Measurements from ENCODE around the gene IL4R.

Gene IL4R

DNA sequence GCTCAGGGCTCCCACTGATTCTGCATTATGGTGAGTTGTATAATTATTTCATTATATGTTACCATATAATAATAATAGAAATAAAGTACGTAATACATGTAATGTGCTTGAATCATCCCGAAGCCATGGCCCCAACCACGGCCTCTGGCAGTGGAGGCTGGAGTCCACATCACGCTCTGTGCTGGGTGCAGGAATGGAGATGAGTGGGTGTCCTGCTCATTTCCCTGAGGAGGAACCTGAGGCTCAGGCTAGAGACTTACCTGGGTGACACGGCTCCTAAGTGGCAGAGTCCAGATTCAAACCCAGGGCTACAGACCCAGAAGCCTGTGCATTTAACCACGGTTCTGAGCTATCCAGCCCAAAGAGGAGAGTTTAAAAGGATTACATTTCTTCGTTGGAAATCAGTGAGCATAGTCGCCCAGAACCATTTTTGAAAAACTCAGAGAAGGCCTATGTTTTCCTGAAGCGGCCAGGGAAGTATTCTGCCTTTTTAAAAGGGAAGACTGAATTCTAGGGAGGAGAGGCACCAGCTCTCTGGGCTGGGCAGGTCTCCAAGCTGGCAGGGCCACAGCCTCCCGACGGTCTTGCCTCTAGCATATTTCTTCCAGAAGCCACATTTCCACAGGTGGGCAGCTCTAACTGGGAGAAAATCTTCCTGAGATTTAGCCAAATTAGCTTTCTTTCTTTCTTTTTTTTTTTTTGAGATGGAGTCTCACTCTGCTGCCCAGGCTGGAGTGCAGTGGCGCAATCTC is 6.7 kb downstream of the IL4R start:
- no peaks in the 10 kb centered on the region for H3K79me2 ChIP-seq (ENCODE audit: low read length)
- H4K20me1 ChIP-seq (ENCODE audit: insufficient read depth, low read length) = no peaks in the 10 kb centered on the region
- DNase-seq = no peak
- H2AFZ ChIP-seq (ENCODE audit: low read length) = no peak overlapping the region
- H3K4me3 ChIP-seq (ENCODE audit: low read length) = no peak overlapping the region
- H3K27ac ChIP-seq (ENCODE audit: low read length) = no peak overlapping the region
- no peaks in the 10 kb centered on the region for H3K36me3 ChIP-seq (replicated peaks; ENCODE audit: insufficient read depth, low read length)
- H3F3A ChIP-seq (ENCODE audit: insufficient read depth, low read length) = no peaks in the 10 kb centered on the region
- TF ChIP-seq, protein P1, sequence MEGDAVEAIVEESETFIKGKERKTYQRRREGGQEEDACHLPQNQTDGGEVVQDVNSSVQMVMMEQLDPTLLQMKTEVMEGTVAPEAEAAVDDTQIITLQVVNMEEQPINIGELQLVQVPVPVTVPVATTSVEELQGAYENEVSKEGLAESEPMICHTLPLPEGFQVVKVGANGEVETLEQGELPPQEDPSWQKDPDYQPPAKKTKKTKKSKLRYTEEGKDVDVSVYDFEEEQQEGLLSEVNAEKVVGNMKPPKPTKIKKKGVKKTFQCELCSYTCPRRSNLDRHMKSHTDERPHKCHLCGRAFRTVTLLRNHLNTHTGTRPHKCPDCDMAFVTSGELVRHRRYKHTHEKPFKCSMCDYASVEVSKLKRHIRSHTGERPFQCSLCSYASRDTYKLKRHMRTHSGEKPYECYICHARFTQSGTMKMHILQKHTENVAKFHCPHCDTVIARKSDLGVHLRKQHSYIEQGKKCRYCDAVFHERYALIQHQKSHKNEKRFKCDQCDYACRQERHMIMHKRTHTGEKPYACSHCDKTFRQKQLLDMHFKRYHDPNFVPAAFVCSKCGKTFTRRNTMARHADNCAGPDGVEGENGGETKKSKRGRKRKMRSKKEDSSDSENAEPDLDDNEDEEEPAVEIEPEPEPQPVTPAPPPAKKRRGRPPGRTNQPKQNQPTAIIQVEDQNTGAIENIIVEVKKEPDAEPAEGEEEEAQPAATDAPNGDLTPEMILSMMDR (IDR thresholded peaks at IDR 0.05; ENCODE audit: low read length) = no peak
- TF ChIP-seq EZH2 (optimal IDR thresholded peaks at IDR 0.05; ENCODE audit: low read depth, low read length) (no peak), EZH2phosphoT487 (IDR thresholded peaks at IDR 0.05; ENCODE audit: low read length) (no peak)
- H3K4me2 ChIP-seq (ENCODE audit: low read depth, low read length) = no peak overlapping the region
- H3K9me2 ChIP-seq (replicated peaks; ENCODE audit: insufficient read depth, low read length) = no peaks in the 10 kb centered on the region
- H3K9ac ChIP-seq (ENCODE audit: low read length) = no peak overlapping the region
- H3K9me3 ChIP-seq (replicated peaks; ENCODE audit: insufficient read depth, low read length) = no peaks in the 10 kb centered on the region
- H3K27me3 ChIP-seq (replicated peaks; ENCODE audit: insufficient read depth, low read length) = no peaks in the 10 kb centered on the region
- no peaks in the 10 kb centered on the region for H3K4me1 ChIP-seq (ENCODE audit: low read length)

DNA sequence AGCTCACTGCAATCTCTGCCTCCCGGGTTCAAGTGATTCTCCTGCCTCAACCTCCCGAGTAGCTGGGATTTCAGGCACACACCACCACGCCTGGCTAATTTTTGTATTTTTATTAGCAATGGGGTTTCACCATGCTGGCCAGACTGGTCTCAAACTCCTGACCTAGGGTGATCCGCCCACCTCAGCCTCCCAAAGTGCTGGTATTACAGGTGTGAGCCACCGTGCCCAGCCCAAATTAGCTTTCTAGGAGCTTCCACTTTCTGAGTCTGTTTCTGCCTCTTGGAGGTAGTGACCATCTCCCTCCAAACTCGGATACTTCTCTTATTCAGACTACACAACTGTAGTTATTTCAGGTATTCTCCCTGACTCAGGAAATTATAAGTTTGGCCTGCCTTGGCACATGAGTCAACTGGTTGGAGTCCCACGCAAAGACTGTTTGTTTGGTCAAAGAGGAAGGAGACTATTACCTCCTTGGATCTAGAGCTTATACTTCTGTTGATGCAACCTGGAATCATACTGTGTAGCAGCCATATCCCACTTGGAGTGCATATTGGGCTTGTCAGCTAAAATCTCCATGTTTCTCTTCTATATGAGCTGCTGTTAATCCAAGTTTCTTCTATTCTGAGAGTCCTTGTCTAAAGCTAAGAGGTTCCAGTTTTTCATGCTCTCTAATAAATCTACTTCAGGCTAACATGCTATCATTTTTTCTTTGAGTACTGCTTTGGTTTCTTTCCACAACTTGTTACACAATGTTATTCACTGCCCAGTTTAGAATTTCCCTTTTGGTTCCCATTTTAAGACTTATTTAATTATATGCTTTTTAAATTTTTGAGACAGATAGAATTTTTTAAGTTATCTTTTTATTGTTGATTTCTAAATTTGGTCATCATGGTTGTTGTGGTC is 7.5 kb downstream of the IL4R start:
- Histone ChIP-seq H3K79me2 (ENCODE audit: low read length) (no peaks in the 10 kb centered on the region), H3K27me3 (replicated peaks; ENCODE audit: insufficient read depth, low read length) (no peaks in the 10 kb centered on the region), H3K4me3 (ENCODE audit: low read length) (no peak overlapping the region), H3F3A (ENCODE audit: insufficient read depth, low read length) (no peaks in the 10 kb centered on the region), H3K9me3 (replicated peaks; ENCODE audit: insufficient read depth, low read length) (no peaks in the 10 kb centered on the region), H3K4me1 (ENCODE audit: low read length) (no peaks in the 10 kb centered on the region), H4K20me1 (ENCODE audit: insufficient read depth, low read length) (no peaks in the 10 kb centered on the region), H2AFZ (ENCODE audit: low read length) (no peak overlapping the region), H3K9ac (ENCODE audit: low read length) (no peak overlapping the region), H3K27ac (ENCODE audit: low read length) (no peak overlapping the region), H3K36me3 (replicated peaks; ENCODE audit: insufficient read depth, low read length) (no peaks in the 10 kb centered on the region), H3K9me2 (replicated peaks; ENCODE audit: insufficient read depth, low read length) (no peaks in the 10 kb centered on the region), H3K4me2 (ENCODE audit: low read depth, low read length) (no peak overlapping the region)
- DNase-seq = no peak
- TF ChIP-seq EZH2phosphoT487 (IDR thresholded peaks at IDR 0.05; ENCODE audit: low read length) = no peak

DNA sequence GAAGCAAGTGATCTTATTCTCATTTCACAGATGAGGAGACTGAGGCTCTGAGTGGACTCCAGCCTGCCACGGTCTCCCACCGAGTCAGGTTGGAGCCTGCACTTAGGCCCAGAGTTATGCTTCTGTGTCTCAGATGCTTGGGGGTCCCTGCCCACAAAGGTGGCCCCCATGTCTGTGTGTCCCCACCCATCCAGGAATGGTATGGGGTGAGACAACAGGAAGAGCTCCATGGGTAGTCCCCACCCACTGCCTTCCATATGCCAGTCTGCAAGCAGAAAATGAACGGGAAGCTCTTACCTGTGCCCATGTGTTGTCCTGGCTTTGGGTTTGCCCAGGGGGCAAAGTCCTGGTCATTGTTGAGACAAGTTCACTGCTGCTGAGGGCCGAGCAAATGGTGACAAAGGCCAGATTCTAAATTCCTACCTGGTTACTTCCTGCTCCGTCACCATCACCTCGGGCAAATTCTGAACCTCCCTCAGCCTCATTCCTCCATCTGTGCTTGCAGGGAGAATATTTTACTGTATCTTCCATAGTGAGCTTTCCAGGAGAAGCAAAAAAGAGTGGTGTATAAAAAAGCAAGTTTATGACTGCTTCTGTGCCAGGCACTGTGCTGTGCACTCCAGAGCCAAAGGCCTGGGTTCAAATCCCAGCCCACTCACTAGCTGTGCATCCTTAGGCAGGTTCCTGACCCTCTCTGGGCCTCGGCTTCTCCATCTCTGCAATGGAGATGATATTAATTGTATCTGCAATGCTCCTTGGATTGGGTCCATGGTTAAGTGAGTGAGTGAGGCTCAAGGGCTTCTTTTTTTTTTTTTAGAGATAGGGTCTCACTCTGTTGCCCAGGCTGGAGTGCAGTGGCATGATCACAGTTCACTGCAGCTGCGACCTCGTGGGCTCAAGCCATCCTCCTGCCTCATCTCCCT is 9.3 kb downstream of the IL4R start:
- H2AFZ ChIP-seq (ENCODE audit: low read length) = no peak overlapping the region
- H3F3A ChIP-seq (ENCODE audit: insufficient read depth, low read length) = no peaks in the 10 kb centered on the region
- no peak overlapping the region for H3K9ac ChIP-seq (ENCODE audit: low read length)
- no peaks in the 10 kb centered on the region for H3K9me2 ChIP-seq (replicated peaks; ENCODE audit: insufficient read depth, low read length)
- H3K9me3 ChIP-seq (replicated peaks; ENCODE audit: insufficient read depth, low read length) = no peaks in the 10 kb centered on the region
- no peak overlapping the region for H3K4me3 ChIP-seq (ENCODE audit: low read length)
- no peaks in the 10 kb centered on the region for H3K27me3 ChIP-seq (replicated peaks; ENCODE audit: insufficient read depth, low read length)
- H3K79me2 ChIP-seq (ENCODE audit: low read length) = no peaks in the 10 kb centered on the region
- DNase-seq = no peak
- H3K4me1 ChIP-seq (ENCODE audit: low read length) = no peaks in the 10 kb centered on the region
- no peaks in the 10 kb centered on the region for H3K36me3 ChIP-seq (replicated peaks; ENCODE audit: insufficient read depth, low read length)
- no peaks in the 10 kb centered on the region for H4K20me1 ChIP-seq (ENCODE audit: insufficient read depth, low read length)
- TF ChIP-seq EZH2phosphoT487 (IDR thresholded peaks at IDR 0.05; ENCODE audit: low read length) = no peak
- TF ChIP-seq EZH2 (optimal IDR thresholded peaks at IDR 0.05; ENCODE audit: low read depth, low read length) = no peak
- TF ChIP-seq, protein P1 (IDR thresholded peaks at IDR 0.05; ENCODE audit: low read length) = no peak
- H3K27ac ChIP-seq (ENCODE audit: low read length) = no peak overlapping the region
- no peak overlapping the region for H3K4me2 ChIP-seq (ENCODE audit: low read depth, low read length)
